CD14-positive monocyte (primary cell): ENCODE data around the gene CNIH3. TPM values are rescaled to one million over a fixed set of nuclear protein-coding genes. Genes with fewer than 3 reads are reported as not detected.

Source experiments
- DNase-seq, 3 donors: peaks; one replicate each; pipeline ENCODE4 v3.0.0-alpha.2; 2011 to 2022
- H2AFZ ChIP-seq: 2 replicates; pipeline ENCODE4 v1.6.0; 2012; ENCODE audit warnings: mild to moderate bottlenecking, low read depth, low read length, inconsistent platforms; ENCODE audit not compliant: insufficient read depth, poor library complexity, severe bottlenecking
- H3K27ac ChIP-seq, 2 donors: 1 replicate in 1 of 2; 2 replicates in 1 of 2; pipeline ENCODE4 v1.5.1; 2012 to 2013; ENCODE audit warnings: low read length in 2 of 2, control low read depth in 1 of 2, inconsistent platforms in 1 of 2, low read depth in 1 of 2, mild to moderate bottlenecking in 1 of 2
- H3K27me3 ChIP-seq, 2 donors: one replicate each; pipeline versions ENCODE4 v1.6.0 to v1.6.1; 2011 to 2013; ENCODE audit warnings: low read length in 2 of 2; ENCODE audit not compliant: control insufficient read depth in 2 of 2, insufficient read depth in 2 of 2
- H3K36me3 ChIP-seq, 2 donors: replicated peaks in 1 of 2; 1 replicate in 1 of 2; 2 replicates in 1 of 2; pipeline versions ENCODE4 v1.5.1 to v1.6.1; 2012 to 2013; ENCODE audit warnings: low read length in 2 of 2, control low read depth in 1 of 2, inconsistent platforms in 1 of 2, mild to moderate bottlenecking in 1 of 2; ENCODE audit not compliant: insufficient read depth in 2 of 2, control insufficient read depth in 1 of 2
- H3K4me1 ChIP-seq, 2 donors: 1 replicate in 1 of 2; 2 replicates in 1 of 2; pipeline versions ENCODE4 v1.5.1 to v1.6.1; 2012 to 2013; ENCODE audit warnings: low read length in 2 of 2, control low read depth in 1 of 2, inconsistent platforms in 1 of 2, mild to moderate bottlenecking in 1 of 2, moderate library complexity in 1 of 2; ENCODE audit not compliant: insufficient read depth in 2 of 2, control insufficient read depth in 1 of 2
- H3K4me2 ChIP-seq: replicated peaks from 2 replicates; pipeline ENCODE3; 2012; ENCODE audit warnings: low read length, moderate library complexity, mild to moderate bottlenecking; ENCODE audit not compliant: poor library complexity, severe bottlenecking; ENCODE audit errors: extremely low read depth
- H3K4me3 ChIP-seq, 3 experiments: fragments of 200-600 bp in 1 of 3; sonication (generic) in 1 of 3; replicated peaks in 1 of 3; 1 replicate in 2 of 3; 2 replicates in 1 of 3; pipeline ENCODE4 v1.5.1; 2011 to 2013; ENCODE audit warnings: low read length in 3 of 3, mild to moderate bottlenecking in 3 of 3, control low read depth in 2 of 3, low read depth in 2 of 3, inconsistent platforms in 1 of 3, moderate library complexity in 1 of 3
- H3K79me2 ChIP-seq: 2 replicates; pipeline ENCODE4 v1.6.0; 2012; ENCODE audit warnings: mild to moderate bottlenecking, control low read depth, inconsistent platforms, low read length, moderate library complexity; ENCODE audit not compliant: insufficient read depth
- H3K9ac ChIP-seq: 2 replicates; pipeline ENCODE4 v1.6.0; 2017; ENCODE audit warnings: low read length, mild to moderate bottlenecking; ENCODE audit not compliant: insufficient read depth, poor library complexity, severe bottlenecking
- H3K9me3 ChIP-seq, 2 donors: replicated peaks in 1 of 2; 1 replicate in 1 of 2; 2 replicates in 1 of 2; pipeline versions ENCODE4 v1.5.1 to v1.6.1; 2012 to 2013; ENCODE audit warnings: low read length in 2 of 2, control low read depth in 1 of 2; ENCODE audit not compliant: control insufficient read depth in 1 of 2, insufficient read depth in 1 of 2
- H4K20me1 ChIP-seq: 2 replicates; pipeline ENCODE4 v1.6.0; 2012; ENCODE audit warnings: mild to moderate bottlenecking, low read length, control low read depth, moderate library complexity; ENCODE audit not compliant: insufficient read depth
- H3K27ac Mint-ChIP-seq, 7 donors: one replicate each; pipeline ENCODE4 v1.8.0; 2020; ENCODE audit warnings: mild to moderate bottlenecking in 7 of 7, mixed read lengths in 7 of 7, moderate library complexity in 6 of 7, inconsistent platforms in 2 of 7
- H3K27me3 Mint-ChIP-seq, 3 donors: one replicate each; pipeline ENCODE4 v1.8.0; 2021 to 2022; ENCODE audit warnings: low read depth in 3 of 3, mild to moderate bottlenecking in 3 of 3, mixed read lengths in 3 of 3, moderate library complexity in 3 of 3, inconsistent platforms in 1 of 3
- H3K36me3 Mint-ChIP-seq, 2 donors: one replicate each; pipeline ENCODE4 v1.8.0; 2020; ENCODE audit warnings: mixed read lengths in 2 of 2, inconsistent platforms in 1 of 2, mild to moderate bottlenecking in 1 of 2
- H3K4me1 Mint-ChIP-seq: one replicate; pipeline ENCODE4 v1.8.0; 2020; ENCODE audit warnings: mild to moderate bottlenecking, mixed read lengths
- H3K4me3 Mint-ChIP-seq, 2 donors: one replicate each; pipeline ENCODE4 v1.8.0; 2020; ENCODE audit warnings: mild to moderate bottlenecking in 2 of 2, mixed read lengths in 2 of 2, moderate library complexity in 1 of 2
- H3K9me3 Mint-ChIP-seq, 7 donors: one replicate each; pipeline ENCODE4 v1.8.0; 2020 to 2022; ENCODE audit warnings: mixed read lengths in 7 of 7, mild to moderate bottlenecking in 6 of 7, moderate library complexity in 6 of 7, inconsistent platforms in 2 of 7
- CTCF ChIP-seq: fragments of 200-600 bp; IDR thresholded peaks from one replicate; pipeline ENCODE4 v1.8.0; 2022; ENCODE audit warnings: antibody characterized with exemption, mild to moderate bottlenecking
- WGBS: methylation state at CpG from one replicate; pipeline ENCODE4 v1.1.5; 2013; ENCODE audit warnings: missing lambda C conversion rate; ENCODE audit not compliant: insufficient coverage; 5-methylcytosine and 5-hydroxymethylcytosine counted together
- intact Hi-C, 2 donors: fragments of 100-400 bp; cut with micrococcal nuclease; formaldehyde crosslinking; loops; one replicate each; pipeline versions ENCODE4 v1.15.0 to v1.15.1; 2023
- polyA plus RNA-seq, 3 donors: library from polyadenylated mRNA; depleted of rRNA in 1 of 3; unstranded in 2 of 3; stranded (reverse) in 1 of 3; fragments of 300-500 nt in 2 of 3; fragments of >200 nt in 1 of 3; fragmentation: Illumina TruSeq in 2 of 3; gene quantifications; 1 replicate in 2 of 3; 2 replicates in 1 of 3; pipeline ENCODE4 v1.2.3, GENCODE V29; 2012 to 2021

Gene CNIH3
- polyA plus RNA-seq, 3 donors = 0.37 TPM; not detected in 2

DNA sequence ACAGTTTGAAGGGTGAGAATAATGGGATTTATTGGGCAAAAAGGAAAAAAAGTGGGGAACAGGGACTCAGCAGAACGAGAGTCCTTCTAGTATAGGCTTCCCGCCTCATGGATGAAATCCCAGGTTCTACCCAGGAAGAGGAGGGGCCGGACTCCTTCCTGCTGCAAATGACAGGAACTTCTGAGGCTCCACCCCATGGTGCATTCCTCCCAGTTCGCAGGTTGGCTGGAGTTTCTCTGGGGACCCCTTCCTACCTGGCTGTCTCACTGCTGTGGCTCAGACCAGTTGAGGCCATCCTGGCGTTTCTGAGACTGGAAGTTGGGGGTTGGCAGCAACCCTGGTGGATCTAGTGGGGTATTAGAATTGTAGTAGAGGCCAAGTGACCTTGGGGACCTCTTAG, 27.5 kb downstream of the CNIH3 start:
- Mint-ChIP-seq H3K4me1 (peaks cover 5% of the 10 kb centered on the region), H3K27ac (no peak overlapping the region), H3K4me3 (no peak overlapping the region), H3K27me3 (peaks cover 7 to 10% (median 7%) of the 10 kb centered on the region in 3 donors), H3K9me3 (no peaks in the 10 kb centered on the region), H3K36me3 (no peaks in the 10 kb centered on the region)
- Histone ChIP-seq H3K4me3 (no peak overlapping the region), H3K36me3 (no peaks in the 10 kb centered on the region), H4K20me1 (no peaks in the 10 kb centered on the region), H3K27me3 (no peaks in the 10 kb centered on the region), H3K9ac (no peak overlapping the region), H3K4me1 (no peaks in the 10 kb centered on the region), H3K79me2 (no peaks in the 10 kb centered on the region), H2AFZ (no peak overlapping the region), H3K9me3 (no peaks in the 10 kb centered on the region), H3K4me2 (no peak overlapping the region), H3K27ac (no peak overlapping the region)
- intact Hi-C loops = loop anchor here (5.0 to 10.0 kb wide), 3 partner anchors 121 to 211 kb away; no protein-coding TSS in a partner anchor
- no peak for TF ChIP-seq CTCF
- no peak for DNase-seq
- WGBS = 77% methylated on average over 5 of the region's 5 CpGs

DNA sequence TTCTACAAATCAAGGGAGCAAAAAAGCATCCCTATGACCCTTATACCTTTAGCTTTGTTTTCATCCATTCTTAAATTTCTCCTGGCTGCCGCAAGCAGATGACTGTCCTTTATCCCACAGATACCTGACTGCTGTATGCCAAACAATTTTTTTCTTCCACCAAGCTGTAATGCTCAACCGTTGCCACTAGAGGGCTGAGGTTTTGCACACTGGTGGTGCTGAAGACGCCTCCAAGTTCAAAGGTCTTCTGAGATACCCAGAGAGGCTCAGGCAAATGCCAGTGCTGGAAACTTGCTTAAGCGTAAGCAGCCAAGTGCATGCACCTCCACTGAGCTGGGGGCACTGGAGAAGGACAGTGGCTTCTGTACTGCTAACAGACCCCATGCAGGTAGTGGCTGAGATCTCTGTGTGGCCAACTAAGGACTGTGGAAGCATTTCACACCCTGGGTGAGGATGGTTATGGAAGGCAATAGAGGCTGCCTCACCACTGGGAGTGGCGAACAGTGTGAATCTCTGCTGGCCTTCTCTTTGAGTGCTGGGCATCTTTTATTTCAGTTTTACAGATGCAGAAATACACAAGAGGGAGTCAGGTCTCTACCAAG, 28.5 kb downstream of the CNIH3 start:
- Mint-ChIP-seq H3K36me3 (no peaks in the 10 kb centered on the region), H3K4me1 (peaks cover 5% of the 10 kb centered on the region), H3K9me3 (no peaks in the 10 kb centered on the region), H3K27me3 (peaks cover 7 to 10% (median 7%) of the 10 kb centered on the region in 3 donors), H3K27ac (no peak overlapping the region), H3K4me3 (no peak overlapping the region)
- H3K27me3 ChIP-seq = no peaks in the 10 kb centered on the region
- DNase-seq = peak; percentile 15 to 40 (median 18)
- no peak overlapping the region for H3K4me2 ChIP-seq
- H3K4me1 ChIP-seq = no peaks in the 10 kb centered on the region
- H3K9me3 ChIP-seq = no peaks in the 10 kb centered on the region
- no peak overlapping the region for H3K27ac ChIP-seq
- H2AFZ ChIP-seq = no peak overlapping the region
- no peaks in the 10 kb centered on the region for H4K20me1 ChIP-seq
- no peaks in the 10 kb centered on the region for H3K36me3 ChIP-seq
- H3K9ac ChIP-seq = no peak overlapping the region
- H3K4me3 ChIP-seq = no peak overlapping the region
- 51% methylated on average over 4 of the region's 5 CpGs for WGBS
- H3K79me2 ChIP-seq = no peaks in the 10 kb centered on the region
- intact Hi-C loops = loop anchor here (5.0 to 10.0 kb wide), 3 partner anchors 122 to 210 kb away; no protein-coding TSS in a partner anchor
- TF ChIP-seq CTCF = peak; percentile 84
